Muscle of arm (tissue), 14 donors: Measurements from ENCODE around the gene FKBP15. TPM values are rescaled to one million over a fixed set of nuclear protein-coding genes. Genes with fewer than 3 reads are reported as not detected.
"Not testable (repeated sequence)": the region's sequence is repeated elsewhere in the genome, so short reads cannot be mapped to it uniquely, and the experiment has no call there.

Experiments used
- DNase-seq: peaks from one replicate; pipeline ENCODE4 v3.0.0-alpha.2; 2013
- long read RNA-seq, 11 donors: transcript quantifications; one replicate each; lab custom pipeline, GENCODE V29; 2026
- polyA plus RNA-seq, 12 donors: library from polyadenylated mRNA; unstranded; fragments of 120-200 nt; gene quantifications; one replicate each; pipeline ENCODE4 v1.2.1, GENCODE V29; 2013; ENCODE audit not compliant: insufficient read length in 12 of 12

The FKBP15 gene
- 10 to 100 TPM in 11 of 12 donors, not detected in 1; 17.6 to 30.8 (median 22.3) TPM for polyA plus RNA-seq
- long read RNA-seq, donor 1, partial matches to known transcripts, result 5 of 6 reads
- long read RNA-seq, donor 1, other reads (novel, unspliced or antisense), result 0 of 6 reads
- long read RNA-seq, donor 2, partial matches to known transcripts, result 0 of 1 reads
- long read RNA-seq, donor 2, other reads (novel, unspliced or antisense), result 0 of 1 reads
- long read RNA-seq, donor 3, full-length matches to known transcripts, result 1 of 1 reads
- long read RNA-seq, donor 3, partial matches to known transcripts, result 0 of 1 reads
- long read RNA-seq, donor 3, other reads (novel, unspliced or antisense), result 0 of 1 reads
- long read RNA-seq, donor 4, partial matches to known transcripts, result 6 of 6 reads
- long read RNA-seq, donor 4, other reads (novel, unspliced or antisense), result 0 of 6 reads
- long read RNA-seq, donor 5, result 0 reads
- long read RNA-seq, donor 6, result 0 reads
- long read RNA-seq, donor 7, partial matches to known transcripts, result 0 of 2 reads
- long read RNA-seq, donor 7, other reads (novel, unspliced or antisense), result 0 of 2 reads
- long read RNA-seq, donor 8, partial matches to known transcripts, result 0 of 1 reads
- long read RNA-seq, donor 8, other reads (novel, unspliced or antisense), result 0 of 1 reads
- long read RNA-seq, donor 9, result 0 reads
- long read RNA-seq, donor 10, partial matches to known transcripts, result 0 of 2 reads
- long read RNA-seq, donor 10, other reads (novel, unspliced or antisense), result 0 of 2 reads
- long read RNA-seq, donor 11, partial matches to known transcripts, result 0 of 1 reads
- long read RNA-seq, donor 11, other reads (novel, unspliced or antisense), result 0 of 1 reads

- peak; percentile 99 for DNase-seq
Observed at GRCh38 chr9:113221003-113221799, at the start of gene FKBP15, which contains the start of gene SLC31A1. FKBP15 (minus strand) TSS chr9:113221277; CDS start chr9:113221243, 34 bp downstream. SLC31A1 (plus strand) TSS chr9:113221544; CDS start chr9:113256149, 34,605 bp downstream.

GRCh38 chr9:113269871-113270270 is 48.8 kb upstream of the FKBP15 start:
- no peak for DNase-seq

- no peak for DNase-seq
Observed at GRCh38 chr9:113269355-113269754, 48.3 kb upstream of the FKBP15 start.

- DNase-seq, result no peak
Observed at GRCh38 chr9:113267911-113268566, 47.0 kb upstream of the FKBP15 start.

GRCh38 chr9:113266174-113266573 is 45.1 kb upstream of the FKBP15 start:
- DNase-seq, result no peak

- no peak for DNase-seq
Observed at GRCh38 chr9:113261917-113262671, 41.0 kb upstream of the FKBP15 start.

GRCh38 chr9:113258282-113258681 is 37.2 kb upstream of the FKBP15 start:
- DNase-seq, result no peak

GRCh38 chr9:113257863-113258262 is 36.8 kb upstream of the FKBP15 start:
- no peak for DNase-seq

GRCh38 chr9:113255438-113255837 is 34.4 kb upstream of the FKBP15 start:
- DNase-seq, result no peak

- DNase-seq, result no peak
Observed at GRCh38 chr9:113254991-113255390, 33.9 kb upstream of the FKBP15 start.

GRCh38 chr9:113250807-113251206 is 29.7 kb upstream of the FKBP15 start:
- DNase-seq, result no peak

- not testable (repeated sequence) for DNase-seq
Observed at GRCh38 chr9:113249661-113250060, 28.6 kb upstream of the FKBP15 start.

GRCh38 chr9:113247640-113248039 is 26.6 kb upstream of the FKBP15 start:
- no peak for DNase-seq

- no peak for DNase-seq
Observed at GRCh38 chr9:113246928-113247327, 25.9 kb upstream of the FKBP15 start.

- no peak for DNase-seq
Observed at GRCh38 chr9:113245894-113246293, 24.8 kb upstream of the FKBP15 start.

GRCh38 chr9:113244556-113244955 is 23.5 kb upstream of the FKBP15 start:
- DNase-seq, result no peak

GRCh38 chr9:113241161-113241560 is 20.1 kb upstream of the FKBP15 start:
- no peak for DNase-seq

GRCh38 chr9:113238859-113239232 is 17.8 kb upstream of the FKBP15 start:
- DNase-seq, result no peak

- DNase-seq, result no peak
Observed at GRCh38 chr9:113238202-113238858, 17.3 kb upstream of the FKBP15 start.

GRCh38 chr9:113237026-113237425 is 15.9 kb upstream of the FKBP15 start:
- no peak for DNase-seq
